Trophoblast cell (in vitro differentiated cells and primary cell): ENCODE data around the gene NUP93.

ENCODE experiments used
- DNase-seq, 2 donors: peaks; one replicate each; pipeline ENCODE4 v3.0.0-alpha.2; 2016
- H2AFZ ChIP-seq: 2 replicates; pipeline ENCODE4 v1.6.1; 2013; ENCODE audit warnings: low read length, moderate library complexity, mild to moderate bottlenecking; ENCODE audit not compliant: insufficient read depth, poor library complexity
- H2AK5ac ChIP-seq: 2 replicates; pipeline ENCODE4 v1.6.1; 2013; ENCODE audit warnings: mild to moderate bottlenecking, low read length
- H2BK120ac ChIP-seq: 2 replicates; pipeline ENCODE4 v1.6.1; 2013; ENCODE audit warnings: low read length, mild to moderate bottlenecking, moderate library complexity; ENCODE audit not compliant: insufficient read depth, poor library complexity
- H2BK12ac ChIP-seq: 2 replicates; pipeline ENCODE4 v1.6.1; 2013; ENCODE audit warnings: mild to moderate bottlenecking, low read length, moderate library complexity
- H2BK5ac ChIP-seq: 2 replicates; pipeline ENCODE4 v1.6.1; 2013; ENCODE audit warnings: low read length, low read depth, moderate library complexity, mild to moderate bottlenecking; ENCODE audit not compliant: poor library complexity
- H3K14ac ChIP-seq: 2 replicates; pipeline ENCODE4 v1.6.1; 2013; ENCODE audit warnings: mild to moderate bottlenecking, low read length
- H3K18ac ChIP-seq: 2 replicates; pipeline ENCODE4 v1.6.1; 2013; ENCODE audit warnings: mild to moderate bottlenecking, low read length
- H3K23ac ChIP-seq: 2 replicates; pipeline ENCODE4 v1.6.1; 2013; ENCODE audit warnings: low read length
- H3K27ac ChIP-seq: 2 replicates; pipeline ENCODE4 v1.5.1; 2013; ENCODE audit warnings: low read depth, mild to moderate bottlenecking, inconsistent platforms, low read length, moderate library complexity
- H3K27me3 ChIP-seq: 2 replicates; pipeline ENCODE4 v1.6.1; 2013; ENCODE audit warnings: inconsistent platforms, mild to moderate bottlenecking, low read length, moderate library complexity; ENCODE audit not compliant: insufficient read depth
- H3K36me3 ChIP-seq, 2 experiments: 1 replicate in 1 of 2; 2 replicates in 1 of 2; pipeline ENCODE4 v1.6.1; 2013; ENCODE audit warnings: low read length in 2 of 2, mild to moderate bottlenecking in 2 of 2, moderate library complexity in 1 of 2; ENCODE audit not compliant: insufficient read depth in 2 of 2, control insufficient read depth in 1 of 2
- H3K4ac ChIP-seq: 2 replicates; pipeline ENCODE4 v1.6.1; 2013; ENCODE audit warnings: low read depth, mild to moderate bottlenecking, low read length, moderate library complexity
- H3K4me1 ChIP-seq, 2 experiments: 1 replicate in 1 of 2; 2 replicates in 1 of 2; pipeline ENCODE4 v1.6.1; 2013; ENCODE audit warnings: low read length in 2 of 2, mild to moderate bottlenecking in 2 of 2, moderate library complexity in 1 of 2; ENCODE audit not compliant: insufficient read depth in 2 of 2, control insufficient read depth in 1 of 2
- H3K4me2 ChIP-seq: 2 replicates; pipeline ENCODE4 v1.6.1; 2013; ENCODE audit warnings: inconsistent platforms, mild to moderate bottlenecking, low read length, moderate library complexity
- H3K4me3 ChIP-seq: 2 replicates; pipeline ENCODE4 v1.5.1; 2013; ENCODE audit warnings: mild to moderate bottlenecking, low read depth, low read length, inconsistent platforms
- H3K79me1 ChIP-seq: one replicate; pipeline ENCODE4 v1.6.1; 2013; ENCODE audit warnings: low read length
- H3K79me2 ChIP-seq: 2 replicates; pipeline ENCODE4 v1.6.1; 2013; ENCODE audit warnings: low read length, mild to moderate bottlenecking; ENCODE audit not compliant: control insufficient read depth, insufficient read depth, poor library complexity
- H3K9ac ChIP-seq: 2 replicates; pipeline ENCODE4 v1.6.1; 2013; ENCODE audit warnings: mild to moderate bottlenecking, low read length
- H3K9me3 ChIP-seq: 2 replicates; pipeline ENCODE4 v1.6.1; 2013; ENCODE audit warnings: low read depth, mild to moderate bottlenecking, control low read depth, inconsistent platforms, low read length; ENCODE audit not compliant: insufficient read depth
- H4K12ac ChIP-seq: 2 replicates; pipeline ENCODE4 v1.6.1; 2013; ENCODE audit warnings: low read depth, mild to moderate bottlenecking, low read length, moderate library complexity
- H4K8ac ChIP-seq: 2 replicates; pipeline ENCODE4 v1.6.1; 2013; ENCODE audit warnings: low read depth, mild to moderate bottlenecking, low read length, moderate library complexity
- H4K91ac ChIP-seq: one replicate; pipeline ENCODE4 v1.6.1; 2013; ENCODE audit warnings: low read depth, mild to moderate bottlenecking, low read length, moderate library complexity
- WGBS: extraction: QIAGEN DNeasy Blood & Tissue Kit; methylation state at CpG from one replicate; pipeline ENCODE4 v1.1.7; 2013; ENCODE audit warnings: missing lambda C conversion rate; ENCODE audit not compliant: insufficient read length, insufficient coverage; ENCODE audit errors: extremely low coverage; 5-methylcytosine and 5-hydroxymethylcytosine counted together

NUP93 gene

GRCh38 chr16:56872863-56873391 is 143.0 kb downstream of the NUP93 start:
- Histone ChIP-seq H3K9me3 (no peaks in the 10 kb centered on the region), H2BK12ac (no peak overlapping the region), H3K18ac (no peak overlapping the region), H2AFZ (no peak overlapping the region), H3K4ac (no peak overlapping the region), H3K36me3 (no peaks in the 10 kb centered on the region), H3K14ac (no peak overlapping the region), H4K91ac (no peak overlapping the region), H2AK5ac (no peak overlapping the region), H3K23ac (no peak overlapping the region), H3K27me3 (no peaks in the 10 kb centered on the region), H2BK5ac (no peak overlapping the region), H3K79me1 (peaks cover 14% of the 10 kb centered on the region), H4K12ac (no peak overlapping the region), H4K8ac (no peak overlapping the region), H3K4me2 (no peak overlapping the region), H2BK120ac (no peak overlapping the region), H3K4me3 (no peak overlapping the region), H3K27ac (no peak overlapping the region), H3K4me1 (peaks cover 26 to 28% of the 10 kb centered on the region in 2 experiments), H3K79me2 (no peaks in the 10 kb centered on the region), H3K9ac (no peak overlapping the region)
- DNase-seq, result peak in 1 of 2 donors; percentile 29
- no CpG with 5 or more reads among the region's 10 CpGs for WGBS

GRCh38 chr16:56874800-56875199 is 144.9 kb downstream of the NUP93 start:
- DNase-seq, result peak; percentile 99
- Histone ChIP-seq H3K27ac (peak overlapping the region; percentile 44), H3K27me3 (no peaks in the 10 kb centered on the region), H3K79me2 (no peaks in the 10 kb centered on the region), H3K4me3 (no peak overlapping the region), H3K4ac (no peak overlapping the region), H3K23ac (no peak overlapping the region), H4K91ac (peak overlapping the region; percentile 65), H4K8ac (no peak overlapping the region), H3K9ac (no peak overlapping the region), H3K79me1 (peaks cover 14% of the 10 kb centered on the region), H3K36me3 (no peaks in the 10 kb centered on the region), H3K18ac (no peak overlapping the region), H2AK5ac (no peak overlapping the region), H3K9me3 (no peaks in the 10 kb centered on the region), H2AFZ (no peak overlapping the region), H2BK12ac (peak overlapping the region; percentile 34), H3K14ac (no peak overlapping the region), H2BK120ac (no peak overlapping the region), H3K4me1 (peaks cover 26 to 28% of the 10 kb centered on the region in 2 experiments), H4K12ac (no peak overlapping the region), H2BK5ac (no peak overlapping the region), H3K4me2 (no peak overlapping the region)
- WGBS, result no CpG with 5 or more reads among the region's 11 CpGs

- peaks cover 14% of the 10 kb centered on the region for H3K79me1 ChIP-seq
- peak overlapping the region; percentile 57 for H2BK120ac ChIP-seq
- no peak overlapping the region for H4K8ac ChIP-seq
- no peak overlapping the region for H2AK5ac ChIP-seq
- H3K4me2 ChIP-seq, result no peak overlapping the region
- peak overlapping the region; percentile 23 for H2BK5ac ChIP-seq
- WGBS, result no CpG with 5 or more reads among the region's 4 CpGs
- no peak overlapping the region for H3K23ac ChIP-seq
- H3K4ac ChIP-seq, result no peak overlapping the region
- H3K9ac ChIP-seq, result no peak overlapping the region
- no peak overlapping the region for H4K12ac ChIP-seq
- H4K91ac ChIP-seq, result peak overlapping the region; percentile 33
- H3K9me3 ChIP-seq, result no peaks in the 10 kb centered on the region
- H3K4me3 ChIP-seq, result no peak overlapping the region
- H3K27ac ChIP-seq, result no peak overlapping the region
- peak overlapping the region; percentile 42 for H2BK12ac ChIP-seq
- no peaks in the 10 kb centered on the region for H3K36me3 ChIP-seq
- H2AFZ ChIP-seq, result no peak overlapping the region
- DNase-seq, result no peak
- H3K4me1 ChIP-seq, result peaks cover 25 to 27% of the 10 kb centered on the region in 2 experiments
- no peak overlapping the region for H3K14ac ChIP-seq
- no peak overlapping the region for H3K18ac ChIP-seq
- H3K79me2 ChIP-seq, result no peaks in the 10 kb centered on the region
- no peaks in the 10 kb centered on the region for H3K27me3 ChIP-seq
These were observed 146.1 kb downstream of the NUP93 start for GRCh38 chr16:56876048-56876447.

GRCh38 chr16:56877486-56878182 is 147.7 kb downstream of the NUP93 start:
- Histone ChIP-seq H3K36me3 (no peaks in the 10 kb centered on the region), H3K18ac (no peak overlapping the region), H3K9ac (no peak overlapping the region), H2AFZ (no peak overlapping the region), H3K4me2 (no peak overlapping the region), H3K4me3 (no peak overlapping the region), H3K4me1 (peaks cover 24% of the 10 kb centered on the region in 2 experiments), H2BK12ac (peak overlapping the region; percentile 4), H3K23ac (no peak overlapping the region), H2BK5ac (no peak overlapping the region), H4K91ac (peak overlapping the region; percentile 11), H3K9me3 (no peaks in the 10 kb centered on the region), H3K27me3 (no peaks in the 10 kb centered on the region), H3K14ac (no peak overlapping the region), H3K79me2 (no peaks in the 10 kb centered on the region), H4K8ac (no peak overlapping the region), H2BK120ac (no peak overlapping the region), H2AK5ac (no peak overlapping the region), H4K12ac (no peak overlapping the region), H3K79me1 (peaks cover 14% of the 10 kb centered on the region), H3K4ac (no peak overlapping the region), H3K27ac (no peak overlapping the region)
- no peak for DNase-seq
- WGBS, result no CpG with 5 or more reads among the region's 13 CpGs
